ENCODE results near the gene MAP1LC3B2. TPM values are rescaled to one million over a fixed set of nuclear protein-coding genes. Genes with fewer than 3 reads are reported as not detected.

The MAP1LC3B2 gene
- total and polyA plus RNA-seq, 10 of the 15 experiments (the other 5 are each of a cell fraction or from before 2014, with no cell fraction given): 0.23 to 2.7 (median 0.72) TPM; not detected in 3

GRCh38 chr12:116561181-116561821 lies 2.1 kb downstream of the MAP1LC3B2 start:
- no peak overlapping the region for H3K27ac ChIP-seq (ENCODE audit: control insufficient read depth, insufficient read depth)
- intact Hi-C loops (cut with micrococcal nuclease; ENCODE audit: unreplicated experiment) (no loop called here), in situ Hi-C loops (cut with MboI) (no loop called here)
- ATAC-seq: no peak
- ChIA-PET POLR2A (interaction anchor here (0.6 to 4.1 kb wide), 3 partner anchors 24 to 232 kb away, joined by 4 to 47 read pairs (median 4); no protein-coding TSS in a partner anchor), SMC1A (ENCODE audit: uncharacterized antibody, unreplicated experiment) (interaction anchor here (0.6 to 5.4 kb wide), 7 partner anchors 10 to 1126 kb away, joined by 3 to 106 read pairs (median 3); no protein-coding TSS in a partner anchor), CTCF (interaction anchor here (1.0 to 2.8 kb wide), 4 partner anchors 27 to 155 kb away, joined by 3 to 10 read pairs (median 6); no protein-coding TSS in a partner anchor), RAD21 (ENCODE audit: unreplicated experiment) (interaction anchor here (2.5 to 4.5 kb wide), 3 partner anchors 24 to 37 kb away, joined by 7 to 64 read pairs (median 25); no protein-coding TSS in a partner anchor)
- H3K4me3 ChIP-seq: no peak overlapping the region
- H3K4me2 ChIP-seq (ENCODE audit: control insufficient read depth, insufficient read depth): no peak overlapping the region
- no peaks in the 10 kb centered on the region for H4K20me1 ChIP-seq (ENCODE audit: control insufficient read depth, insufficient read depth)
- H3K27me3 ChIP-seq (replicated peaks in 1 of 2; ENCODE audit: control insufficient read depth in 2 of 2, insufficient read depth in 2 of 2, low read length in 1 of 2): peaks cover 0 to 2% of the 10 kb centered on the region in 2 experiments; a peak in 1 of 4 replicates
- no peak for FAIRE-seq
- H3K36me3 ChIP-seq (ENCODE audit: control insufficient read depth in 2 of 2, insufficient read depth in 2 of 2, low read length in 1 of 2): no peaks in the 10 kb centered on the region
- H3K9ac ChIP-seq (ENCODE audit: control insufficient read depth, insufficient read depth, low read length): no peak overlapping the region
- no peak for DNase-seq (ENCODE audit: low read depth, low spot score)
- TF ChIP-seq IRF4 (IDR thresholded peaks at IDR 0.05; ENCODE audit: low read depth, low read length) (no peak), ZNF207 (IDR thresholded peaks at IDR 0.05; ENCODE audit: borderline replicate concordance) (no peak), BRCA1 (IDR thresholded peaks at IDR 0.05; ENCODE audit: low read depth, low read length) (no peak), MYC (IDR thresholded peaks at IDR 0.05; ENCODE audit: insufficient read depth, insufficient read length, insufficient replicate concordance, low read length, severe bottlenecking) (no peak)
- no peaks in the 10 kb centered on the region for H3K79me2 ChIP-seq (ENCODE audit: control insufficient read depth, insufficient read depth, low read length)
- no TSS peak for BruUV-seq (replicated peaks)
- WGBS (ENCODE audit: insufficient coverage, insufficient replicate concordance, low lambda C conversion rate, missing lambda C conversion rate): 91% methylated on average over 6 of the region's 6 CpGs
- peaks cover 41% of the 10 kb centered on the region for H3K9me3 ChIP-seq (replicated peaks; ENCODE audit: control insufficient read depth, insufficient read depth, low read length)
- peaks cover 32% of the 10 kb centered on the region for H3K4me1 ChIP-seq (ENCODE audit: control insufficient read depth, insufficient read depth, low read length)
- no peak overlapping the region for H2AFZ ChIP-seq (ENCODE audit: control insufficient read depth, low read depth, low read length)

GRCh38 chr12:116562090-116562489 lies 2.9 kb downstream of the MAP1LC3B2 start:
- Histone ChIP-seq H2AFZ (ENCODE audit: control insufficient read depth, low read depth, low read length) (no peak overlapping the region), H3K4me3 (no peak overlapping the region), H3K79me2 (ENCODE audit: control insufficient read depth, insufficient read depth, low read length) (no peaks in the 10 kb centered on the region), H3K36me3 (ENCODE audit: control insufficient read depth in 2 of 2, insufficient read depth in 2 of 2, low read length in 1 of 2) (no peaks in the 10 kb centered on the region), H3K27ac (ENCODE audit: control insufficient read depth, insufficient read depth) (no peak overlapping the region), H3K4me1 (ENCODE audit: control insufficient read depth, insufficient read depth, low read length) (peaks cover 30% of the 10 kb centered on the region), H3K9me3 (replicated peaks; ENCODE audit: control insufficient read depth, insufficient read depth, low read length) (peaks cover 39% of the 10 kb centered on the region), H4K20me1 (ENCODE audit: control insufficient read depth, insufficient read depth) (no peaks in the 10 kb centered on the region), H3K4me2 (ENCODE audit: control insufficient read depth, insufficient read depth) (no peak overlapping the region), H3K9ac (ENCODE audit: control insufficient read depth, insufficient read depth, low read length) (no peak overlapping the region), H3K27me3 (replicated peaks in 1 of 2; ENCODE audit: control insufficient read depth in 2 of 2, insufficient read depth in 2 of 2, low read length in 1 of 2) (peaks cover 0 to 2% of the 10 kb centered on the region in 2 experiments; a peak in 1 of 4 replicates)
- 60% methylated on average over 7 of the region's 7 CpGs for WGBS (ENCODE audit: insufficient coverage, insufficient replicate concordance, low lambda C conversion rate, missing lambda C conversion rate)
- CTCF ChIA-PET: interaction anchor here (2.8 kb wide), 1 partner anchor 37 kb away, joined by 9 read pairs; no protein-coding TSS in a partner anchor
- in situ Hi-C loops (cut with MboI): no loop called here
- intact Hi-C loops (cut with micrococcal nuclease; ENCODE audit: unreplicated experiment): no loop called here
- DNase-seq (ENCODE audit: low read depth, low spot score): no peak
- RAD21 ChIA-PET (ENCODE audit: unreplicated experiment): interaction anchor here (4.5 kb wide), 1 partner anchor 24 kb away, joined by 64 read pairs; no protein-coding TSS in a partner anchor
- no TSS peak for BruUV-seq (replicated peaks)
- POLR2A ChIA-PET: interaction anchor here (4.1 kb wide), 1 partner anchor 25 kb away, joined by 47 read pairs; no protein-coding TSS in a partner anchor
- FAIRE-seq: no peak
- SMC1A ChIA-PET (ENCODE audit: uncharacterized antibody, unreplicated experiment): interaction anchor here (0.9 to 5.4 kb wide), 4 partner anchors 15 to 45 kb away, joined by 3 to 106 read pairs (median 4); no protein-coding TSS in a partner anchor
- ATAC-seq: no peak
- no peak for TF ChIP-seq MTA3 (IDR thresholded peaks at IDR 0.05; ENCODE audit: borderline replicate concordance, low read length)
- no peak for TF ChIP-seq TCF12 (IDR thresholded peaks at IDR 0.05; ENCODE audit: low read depth, low read length)
- no peak for TF ChIP-seq CHD4 (IDR thresholded peaks at IDR 0.05)
- no peak for TF ChIP-seq MEF2A (IDR thresholded peaks at IDR 0.05; ENCODE audit: insufficient read depth, low read depth, low read length)
- TF ChIP-seq GABPA (IDR thresholded peaks at IDR 0.05; ENCODE audit: low read depth): no peak
- no peak for TF ChIP-seq PML (IDR thresholded peaks at IDR 0.05; ENCODE audit: low read length)
- TF ChIP-seq TAF1 (IDR thresholded peaks at IDR 0.05; ENCODE audit: borderline replicate concordance, low read depth, low read length): no peak
- TF ChIP-seq KDM1A (IDR thresholded peaks at IDR 0.05; ENCODE audit: borderline replicate concordance): no peak
- no peak for TF ChIP-seq TCF7 (IDR thresholded peaks at IDR 0.05; ENCODE audit: borderline replicate concordance)
- no peak for TF ChIP-seq HDAC2 (IDR thresholded peaks at IDR 0.05)
- TF ChIP-seq MYB (IDR thresholded peaks at IDR 0.05; ENCODE audit: borderline replicate concordance, low read depth, low read length): no peak
- no peak for TF ChIP-seq TCF3 (IDR thresholded peaks at IDR 0.05; ENCODE audit: borderline replicate concordance, insufficient read depth, low read depth, low read length)
- no peak for TF ChIP-seq ZNF207 (IDR thresholded peaks at IDR 0.05; ENCODE audit: borderline replicate concordance)
- no peak for TF ChIP-seq POLR2A (IDR thresholded peaks at IDR 0.05; ENCODE audit: low read depth, low read length)
